ENCODE measurements around the gene DMAC2L.

DMAC2L gene

GRCh38 chr14:50288146-50288545, 24.0 kb upstream of the DMAC2L start:
- no peak overlapping the region for H3K4me3 ChIP-seq (ENCODE audit: low read depth, low read length)
- TF ChIP-seq, protein P1, sequence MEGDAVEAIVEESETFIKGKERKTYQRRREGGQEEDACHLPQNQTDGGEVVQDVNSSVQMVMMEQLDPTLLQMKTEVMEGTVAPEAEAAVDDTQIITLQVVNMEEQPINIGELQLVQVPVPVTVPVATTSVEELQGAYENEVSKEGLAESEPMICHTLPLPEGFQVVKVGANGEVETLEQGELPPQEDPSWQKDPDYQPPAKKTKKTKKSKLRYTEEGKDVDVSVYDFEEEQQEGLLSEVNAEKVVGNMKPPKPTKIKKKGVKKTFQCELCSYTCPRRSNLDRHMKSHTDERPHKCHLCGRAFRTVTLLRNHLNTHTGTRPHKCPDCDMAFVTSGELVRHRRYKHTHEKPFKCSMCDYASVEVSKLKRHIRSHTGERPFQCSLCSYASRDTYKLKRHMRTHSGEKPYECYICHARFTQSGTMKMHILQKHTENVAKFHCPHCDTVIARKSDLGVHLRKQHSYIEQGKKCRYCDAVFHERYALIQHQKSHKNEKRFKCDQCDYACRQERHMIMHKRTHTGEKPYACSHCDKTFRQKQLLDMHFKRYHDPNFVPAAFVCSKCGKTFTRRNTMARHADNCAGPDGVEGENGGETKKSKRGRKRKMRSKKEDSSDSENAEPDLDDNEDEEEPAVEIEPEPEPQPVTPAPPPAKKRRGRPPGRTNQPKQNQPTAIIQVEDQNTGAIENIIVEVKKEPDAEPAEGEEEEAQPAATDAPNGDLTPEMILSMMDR (IDR thresholded peaks at IDR 0.05; ENCODE audit: insufficient read depth, low read depth, low read length, missing control alignments): no peak
- DNase-seq (ENCODE audit: low read depth): no peak

- TF ChIP-seq, protein P1 (IDR thresholded peaks at IDR 0.05; ENCODE audit: insufficient read depth, low read depth, low read length, missing control alignments): no peak
- no peak for DNase-seq (ENCODE audit: low read depth)
- H3K4me3 ChIP-seq (ENCODE audit: low read depth, low read length): no peak overlapping the region
These were observed 21.8 kb upstream of the DMAC2L start for GRCh38 chr14:50290306-50290705.

GRCh38 chr14:50299585-50299984, 12.5 kb upstream of the DMAC2L start:
- no peak overlapping the region for H3K4me3 ChIP-seq (ENCODE audit: low read depth, low read length)
- no peak for DNase-seq (ENCODE audit: low read depth)
- TF ChIP-seq, protein P1 (IDR thresholded peaks at IDR 0.05; ENCODE audit: insufficient read depth, low read depth, low read length, missing control alignments): no peak

DNA sequence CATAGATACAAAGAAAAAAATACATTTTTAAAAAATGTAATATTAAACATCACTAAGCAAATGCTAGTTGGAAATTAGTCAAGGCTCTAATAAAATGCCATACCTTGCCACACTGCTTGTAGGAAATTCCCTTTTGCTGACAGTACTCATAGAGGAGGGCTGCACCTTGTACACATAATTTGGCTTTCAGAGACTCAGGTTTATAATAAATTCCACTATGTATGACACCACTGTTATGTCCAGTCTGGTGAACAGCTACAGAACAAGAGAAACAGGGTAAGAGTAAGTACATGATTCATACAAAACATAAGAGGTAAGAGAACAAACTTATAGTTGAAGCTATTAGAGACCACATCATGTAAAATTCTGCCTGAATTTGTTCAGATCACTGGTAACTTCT, 10.2 kb upstream of the DMAC2L start:
- no peak overlapping the region for H3K4me3 ChIP-seq (ENCODE audit: low read depth, low read length)
- TF ChIP-seq, protein P1 (IDR thresholded peaks at IDR 0.05; ENCODE audit: insufficient read depth, low read depth, low read length, missing control alignments): no peak
- DNase-seq (ENCODE audit: low read depth): no peak

- no peak overlapping the region for H3K4me3 ChIP-seq (ENCODE audit: low read depth, low read length)
- TF ChIP-seq, protein P1 (IDR thresholded peaks at IDR 0.05; ENCODE audit: insufficient read depth, low read depth, low read length, missing control alignments): no peak
- no peak for DNase-seq (ENCODE audit: low read depth)
These were observed 8.2 kb upstream of the DMAC2L start for GRCh38 chr14:50303744-50304471.

- no peak overlapping the region for H3K4me3 ChIP-seq (ENCODE audit: low read depth, low read length)
- no peak for DNase-seq (ENCODE audit: low read depth)
- TF ChIP-seq, protein P1 (IDR thresholded peaks at IDR 0.05; ENCODE audit: insufficient read depth, low read depth, low read length, missing control alignments): no peak
These were observed 3.7 kb upstream of the DMAC2L start for GRCh38 chr14:50308363-50308915.

DNA sequence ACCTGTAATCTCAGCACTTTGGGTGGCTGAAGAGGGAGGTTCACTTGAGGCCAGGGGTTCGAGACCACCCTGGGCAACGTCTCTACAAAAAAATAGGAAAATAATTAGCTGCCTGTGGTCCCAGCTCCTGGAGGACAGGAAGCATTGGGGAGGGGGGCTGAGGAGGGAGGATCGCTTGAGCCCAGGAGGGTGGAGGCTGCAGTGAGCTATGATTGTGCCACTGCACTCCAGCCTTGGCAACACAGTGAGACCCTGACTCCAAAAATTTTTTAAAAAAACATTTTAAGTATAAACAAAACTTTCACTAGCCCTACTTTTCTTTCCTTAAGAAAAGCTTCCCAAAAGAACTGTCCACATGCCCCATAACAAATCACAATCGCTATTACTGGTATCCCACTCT, 1.7 kb upstream of the DMAC2L start:
- no peak overlapping the region for H3K4me3 ChIP-seq (ENCODE audit: low read depth, low read length)
- no peak for DNase-seq (ENCODE audit: low read depth)
- TF ChIP-seq, protein P1 (IDR thresholded peaks at IDR 0.05; ENCODE audit: insufficient read depth, low read depth, low read length, missing control alignments): no peak

Measured in GM12865 (cell line).